K562 (cell line): Measurements from ENCODE around the gene CFL1. TPM values are rescaled to one million over a fixed set of nuclear protein-coding genes. Genes with fewer than 3 reads are reported as not detected.

ENCODE experiments used
- ASH1L ChIP-seq: fragments of 450-650 bp; IDR thresholded peaks from 2 replicates; pipeline ENCODE4 v1.6.1; 2018; ENCODE audit warnings: borderline replicate concordance, mild to moderate bottlenecking, low read depth; ENCODE audit not compliant: partially characterized antibody
- ERF ChIP-seq: fragments of 450-650 bp; formaldehyde crosslinking; IDR thresholded peaks from 2 replicates; pipeline ENCODE4 v1.4.0; 2020; ENCODE audit warnings: mild to moderate bottlenecking, mixed read lengths
- FOXA3 ChIP-seq, 2 experiments: fragments of 450-650 bp in 1 of 2; sonication (generic) in 1 of 2; formaldehyde crosslinking; IDR thresholded peaks in 1 of 2; conservative IDR thresholded peaks in 1 of 2; 2 replicates each; pipeline versions ENCODE4 v1.4.0 to v1.8.0; 2020 to 2022; ENCODE audit warnings: mild to moderate bottlenecking in 2 of 2, missing genetic modification reagents in 1 of 2
- MEF2A ChIP-seq: IDR thresholded peaks from 2 replicates; pipeline ENCODE4 v1.6.1; 2011; ENCODE audit warnings: low read depth, mild to moderate bottlenecking, low read length, moderate library complexity; ENCODE audit not compliant: control insufficient read depth
- PTBP1 ChIP-seq: fragments of 200-400 bp; formaldehyde crosslinking; IDR thresholded peaks from 2 replicates; pipeline ENCODE4 v1.6.1; 2017; ENCODE audit warnings: low read depth, low read length
- RBM15 ChIP-seq: fragments of 200-400 bp; formaldehyde crosslinking; IDR thresholded peaks from 2 replicates; pipeline ENCODE4 v1.6.1; 2018; ENCODE audit warnings: mild to moderate bottlenecking, low read length, moderate library complexity; ENCODE audit not compliant: insufficient read depth
- SMARCA4 ChIP-seq: fragments of 450-650 bp; IDR thresholded peaks from 2 replicates; pipeline ENCODE4 v1.6.1; 2016
- SMARCA5 ChIP-seq: fragments of 450-650 bp; IDR thresholded peaks from 2 replicates; pipeline ENCODE4 v1.6.1; 2016
- ZBTB17 ChIP-seq: fragments of 450-650 bp; formaldehyde crosslinking; IDR thresholded peaks from 2 replicates; pipeline ENCODE4 v1.4.0; 2020; ENCODE audit warnings: mild to moderate bottlenecking
- ZNF785 ChIP-seq: fragments of 250-450 bp; sonication (Bioruptor Pico); IDR thresholded peaks from 2 replicates; pipeline ENCODE4 v1.4.0; 2020; ENCODE audit warnings: mild to moderate bottlenecking
- polyA plus RNA-seq, 8 experiments: library from polyadenylated mRNA; depleted of rRNA in 4 of 8; stranded (reverse) in 5 of 8; unstranded in 3 of 8; fragments of >200 nt; fragmentation: Nextera tagmentation in 2 of 8; fragmentation: Illumina TruSeq in 1 of 8; extraction: Ambion mirVana in 2 of 8; extraction: Trizol in 1 of 8; gene quantifications; 2 replicates each; pipeline versions ENCODE4 v1.2.1 to v1.2.3, GENCODE V29; 2011 to 2014; ENCODE audit warnings: inconsistent platforms in 1 of 8, missing spikeins in 1 of 8
- total RNA-seq, 7 experiments: library from RNA; depleted of rRNA in 6 of 7; stranded (reverse); fragments of >200 nt in 6 of 7; fragmentation: Illumina TruSeq in 2 of 7; extraction: Trizol in 2 of 7; gene quantifications; 2 replicates each; pipeline versions ENCODE4 v1.2.1 to v1.2.3, GENCODE V29; 2011 to 2021; ENCODE audit warnings: low replicate concordance in 1 of 7
- TF ChIP-seq, protein P1 (sequence below): fragments of 450-650 bp; IDR thresholded peaks from 2 replicates; pipeline ENCODE4 v1.6.1; 2017; ENCODE audit warnings: antibody characterized with exemption, mild to moderate bottlenecking
- TF ChIP-seq, protein P2 (sequence below): sonication (generic); formaldehyde crosslinking; IDR thresholded peaks from 2 replicates; pipeline ENCODE4 v1.9.0; 2022; ENCODE audit warnings: mild to moderate bottlenecking, missing genetic modification reagents
- TF ChIP-seq, protein P3 (sequence below): fragments of 250-450 bp; sonication (Bioruptor Pico); IDR thresholded peaks from 2 replicates; pipeline ENCODE4 v1.4.0; 2020; ENCODE audit warnings: mild to moderate bottlenecking
- TF ChIP-seq, protein P4 (sequence below): fragments of 200-800 bp; sonication (Bioruptor generic); IDR thresholded peaks from 2 replicates; pipeline ENCODE4 v1.6.1; 2017; ENCODE audit warnings: missing genetic modification characterization, missing compliant biosample characterization

CFL1 gene
- total and polyA plus RNA-seq, 9 of the 15 experiments (the other 6 are each of a cell fraction or from before 2014, with no cell fraction given): 105 to 1,101 (median 859) TPM

DNA sequence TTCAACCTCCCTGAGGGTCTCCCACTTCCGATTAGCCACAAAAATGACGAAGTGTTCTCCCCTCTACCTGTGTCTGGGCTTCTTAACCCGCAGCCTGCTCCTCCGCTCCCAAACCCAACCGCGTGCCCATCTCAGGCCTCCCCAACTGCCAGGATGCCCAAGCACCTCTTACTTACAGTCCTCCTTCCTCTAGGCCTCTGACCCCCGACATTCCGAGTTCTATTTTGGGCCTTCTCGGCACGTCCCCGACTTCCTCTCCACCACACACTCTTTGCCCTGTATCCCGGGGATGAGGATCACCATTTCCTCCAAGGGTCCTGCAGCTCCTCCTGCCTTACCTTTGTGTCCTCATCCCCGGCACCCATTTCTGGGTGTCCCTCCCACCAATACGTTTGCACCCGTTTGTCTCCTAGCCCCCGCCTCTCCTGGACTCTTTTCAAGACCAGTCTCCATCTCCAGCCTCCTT, 1.9 kb upstream of the CFL1 start (continued):
- peak; percentile 48 for TF ChIP-seq ASH1L
- TF ChIP-seq ZNF785 (CRISPR knock-in tag): no peak
- no peak; the same call in 1 of the 2 replicates for TF ChIP-seq ERF (CRISPR knock-in tag)
- no peak for TF ChIP-seq PTBP1
- no peak for TF ChIP-seq FOXA3 (CRISPR knock-in tag; conservative IDR thresholded peaks at IDR 0.05 in 1 of 2, IDR thresholded peaks at IDR 0.05 in 1 of 2)
- TF ChIP-seq MEF2A: no peak
- TF ChIP-seq, protein P1, sequence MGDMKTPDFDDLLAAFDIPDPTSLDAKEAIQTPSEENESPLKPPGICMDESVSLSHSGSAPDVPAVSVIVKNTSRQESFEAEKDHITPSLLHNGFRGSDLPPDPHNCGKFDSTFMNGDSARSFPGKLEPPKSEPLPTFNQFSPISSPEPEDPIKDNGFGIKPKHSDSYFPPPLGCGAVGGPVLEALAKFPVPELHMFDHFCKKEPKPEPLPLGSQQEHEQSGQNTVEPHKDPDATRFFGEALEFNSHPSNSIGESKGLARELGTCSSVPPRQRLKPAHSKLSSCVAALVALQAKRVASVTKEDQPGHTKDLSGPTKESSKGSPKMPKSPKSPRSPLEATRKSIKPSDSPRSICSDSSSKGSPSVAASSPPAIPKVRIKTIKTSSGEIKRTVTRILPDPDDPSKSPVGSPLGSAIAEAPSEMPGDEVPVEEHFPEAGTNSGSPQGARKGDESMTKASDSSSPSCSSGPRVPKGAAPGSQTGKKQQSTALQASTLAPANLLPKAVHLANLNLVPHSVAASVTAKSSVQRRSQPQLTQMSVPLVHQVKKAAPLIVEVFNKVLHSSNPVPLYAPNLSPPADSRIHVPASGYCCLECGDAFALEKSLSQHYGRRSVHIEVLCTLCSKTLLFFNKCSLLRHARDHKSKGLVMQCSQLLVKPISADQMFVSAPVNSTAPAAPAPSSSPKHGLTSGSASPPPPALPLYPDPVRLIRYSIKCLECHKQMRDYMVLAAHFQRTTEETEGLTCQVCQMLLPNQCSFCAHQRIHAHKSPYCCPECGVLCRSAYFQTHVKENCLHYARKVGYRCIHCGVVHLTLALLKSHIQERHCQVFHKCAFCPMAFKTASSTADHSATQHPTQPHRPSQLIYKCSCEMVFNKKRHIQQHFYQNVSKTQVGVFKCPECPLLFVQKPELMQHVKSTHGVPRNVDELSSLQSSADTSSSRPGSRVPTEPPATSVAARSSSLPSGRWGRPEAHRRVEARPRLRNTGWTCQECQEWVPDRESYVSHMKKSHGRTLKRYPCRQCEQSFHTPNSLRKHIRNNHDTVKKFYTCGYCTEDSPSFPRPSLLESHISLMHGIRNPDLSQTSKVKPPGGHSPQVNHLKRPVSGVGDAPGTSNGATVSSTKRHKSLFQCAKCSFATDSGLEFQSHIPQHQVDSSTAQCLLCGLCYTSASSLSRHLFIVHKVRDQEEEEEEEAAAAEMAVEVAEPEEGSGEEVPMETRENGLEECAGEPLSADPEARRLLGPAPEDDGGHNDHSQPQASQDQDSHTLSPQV: no peak
- no peak for TF ChIP-seq RBM15
- TF ChIP-seq, protein P2, sequence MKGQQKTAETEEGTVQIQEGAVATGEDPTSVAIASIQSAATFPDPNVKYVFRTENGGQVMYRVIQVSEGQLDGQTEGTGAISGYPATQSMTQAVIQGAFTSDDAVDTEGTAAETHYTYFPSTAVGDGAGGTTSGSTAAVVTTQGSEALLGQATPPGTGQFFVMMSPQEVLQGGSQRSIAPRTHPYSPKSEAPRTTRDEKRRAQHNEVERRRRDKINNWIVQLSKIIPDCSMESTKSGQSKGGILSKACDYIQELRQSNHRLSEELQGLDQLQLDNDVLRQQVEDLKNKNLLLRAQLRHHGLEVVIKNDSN (CRISPR knock-in tag): no peak
- TF ChIP-seq, protein P3, sequence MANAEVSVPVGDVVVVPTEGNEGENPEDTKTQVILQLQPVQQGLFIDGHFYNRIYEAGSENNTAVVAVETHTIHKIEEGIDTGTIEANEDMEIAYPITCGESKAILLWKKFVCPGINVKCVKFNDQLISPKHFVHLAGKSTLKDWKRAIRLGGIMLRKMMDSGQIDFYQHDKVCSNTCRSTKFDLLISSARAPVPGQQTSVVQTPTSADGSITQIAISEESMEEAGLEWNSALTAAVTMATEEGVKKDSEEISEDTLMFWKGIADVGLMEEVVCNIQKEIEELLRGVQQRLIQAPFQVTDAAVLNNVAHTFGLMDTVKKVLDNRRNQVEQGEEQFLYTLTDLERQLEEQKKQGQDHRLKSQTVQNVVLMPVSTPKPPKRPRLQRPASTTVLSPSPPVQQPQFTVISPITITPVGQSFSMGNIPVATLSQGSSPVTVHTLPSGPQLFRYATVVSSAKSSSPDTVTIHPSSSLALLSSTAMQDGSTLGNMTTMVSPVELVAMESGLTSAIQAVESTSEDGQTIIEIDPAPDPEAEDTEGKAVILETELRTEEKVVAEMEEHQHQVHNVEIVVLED (CRISPR knock-in tag): no peak
- TF ChIP-seq SMARCA4: no peak; the same call in 1 of the 2 replicates
- TF ChIP-seq ZBTB17 (CRISPR knock-in tag): 0 out of 2 replicates have a peak, but pooled peaks have one; percentile 7
- TF ChIP-seq, protein P4, sequence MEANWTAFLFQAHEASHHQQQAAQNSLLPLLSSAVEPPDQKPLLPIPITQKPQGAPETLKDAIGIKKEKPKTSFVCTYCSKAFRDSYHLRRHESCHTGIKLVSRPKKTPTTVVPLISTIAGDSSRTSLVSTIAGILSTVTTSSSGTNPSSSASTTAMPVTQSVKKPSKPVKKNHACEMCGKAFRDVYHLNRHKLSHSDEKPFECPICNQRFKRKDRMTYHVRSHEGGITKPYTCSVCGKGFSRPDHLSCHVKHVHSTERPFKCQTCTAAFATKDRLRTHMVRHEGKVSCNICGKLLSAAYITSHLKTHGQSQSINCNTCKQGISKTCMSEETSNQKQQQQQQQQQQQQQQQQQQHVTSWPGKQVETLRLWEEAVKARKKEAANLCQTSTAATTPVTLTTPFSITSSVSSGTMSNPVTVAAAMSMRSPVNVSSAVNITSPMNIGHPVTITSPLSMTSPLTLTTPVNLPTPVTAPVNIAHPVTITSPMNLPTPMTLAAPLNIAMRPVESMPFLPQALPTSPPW (CRISPR knock-in tag): no peak
- TF ChIP-seq SMARCA5: peak; percentile 68; the same call in 1 of the 2 replicates
